HG03575 (cell line): ENCODE data around the gene VAC14.
"Not testable (repeated sequence)": the region's sequence is repeated elsewhere in the genome, so short reads cannot be mapped to it uniquely, and the experiment has no call there.

Experiments used
- ATAC-seq: cut with Tn5 transposase; IDR thresholded peaks from one replicate; pipeline ENCODE4 v1.9.1; 2021; ENCODE audit not compliant: unreplicated experiment, insufficient number of reproducible peaks, low FRiP score; ENCODE audit errors: extremely low read depth

The VAC14 gene

DNA sequence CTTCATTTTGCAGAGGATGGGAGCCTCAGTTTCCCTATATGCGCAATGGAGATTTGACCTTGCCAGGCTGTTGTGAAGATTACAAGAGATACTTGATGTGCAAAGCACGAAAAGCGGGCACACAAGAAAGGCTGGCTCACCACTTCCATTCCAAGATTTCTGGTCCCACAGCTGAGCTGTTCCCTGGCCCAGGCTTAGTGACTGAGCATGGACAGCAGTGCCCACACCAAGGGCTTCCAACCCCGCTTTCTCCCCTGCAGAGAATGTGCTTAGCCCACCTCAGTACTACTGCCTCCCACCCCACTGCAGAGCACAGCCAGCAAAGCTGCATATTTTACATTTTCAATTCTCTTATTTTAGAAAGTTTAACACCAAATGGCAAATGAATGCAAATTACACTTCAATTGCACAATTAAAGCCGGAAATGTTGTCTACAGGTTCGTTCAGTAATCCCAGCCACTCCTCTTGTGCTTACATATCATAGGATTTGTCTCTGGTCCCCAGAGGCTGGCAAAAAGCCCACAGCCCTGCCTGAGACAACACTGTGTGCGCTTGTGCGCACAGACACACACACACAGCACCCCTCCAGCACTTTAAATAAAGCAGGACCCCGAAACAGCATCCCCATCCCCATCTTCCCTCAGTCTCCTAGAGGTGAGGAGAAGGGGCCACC, 51.8 kb downstream of the VAC14 start:
- ATAC-seq, result no peak

DNA sequence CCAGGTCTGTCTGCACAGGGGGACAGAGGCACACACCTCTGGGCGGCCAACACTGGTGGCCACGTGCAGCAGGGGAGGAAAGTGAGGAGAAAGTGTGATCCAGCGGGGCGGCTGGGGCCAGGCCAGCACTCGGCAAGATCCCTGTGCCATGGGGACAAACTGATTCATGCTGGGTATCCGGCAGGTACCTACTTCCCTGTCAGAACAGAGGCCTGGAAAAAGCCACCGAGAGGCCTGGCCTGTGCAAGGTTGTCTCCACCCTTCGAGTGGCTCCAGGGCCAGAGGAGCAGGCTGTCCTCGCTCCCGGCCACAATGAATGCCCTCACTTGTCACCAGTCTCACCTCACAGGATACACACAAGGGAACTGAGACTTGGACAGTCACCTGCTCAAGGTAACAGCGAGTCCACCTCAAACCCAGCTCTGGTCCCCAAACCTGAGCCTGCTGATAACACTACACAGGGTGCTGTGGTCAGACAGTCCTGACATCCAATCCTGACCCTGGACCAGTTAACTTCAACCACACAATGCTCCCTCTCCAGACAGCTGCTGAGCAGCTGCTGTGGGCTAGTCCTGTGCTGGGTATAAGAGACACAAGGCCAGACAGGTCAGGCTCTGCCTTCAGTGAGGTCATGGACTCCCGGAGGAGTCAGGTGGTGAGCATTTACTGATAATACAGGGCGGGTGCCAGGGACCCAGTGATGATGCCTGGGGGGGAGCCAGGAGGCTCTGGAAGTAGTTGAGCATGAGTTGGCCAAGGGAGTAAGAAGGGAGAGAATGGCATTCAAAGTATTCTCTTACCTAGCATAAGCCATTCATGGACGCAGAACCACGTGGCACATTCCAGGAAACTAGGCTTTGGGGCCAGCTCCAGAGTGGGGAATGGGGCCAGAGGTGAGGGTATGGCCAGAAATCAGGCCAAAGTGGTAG, 53.0 kb downstream of the VAC14 start:
- ATAC-seq, result no peak

DNA sequence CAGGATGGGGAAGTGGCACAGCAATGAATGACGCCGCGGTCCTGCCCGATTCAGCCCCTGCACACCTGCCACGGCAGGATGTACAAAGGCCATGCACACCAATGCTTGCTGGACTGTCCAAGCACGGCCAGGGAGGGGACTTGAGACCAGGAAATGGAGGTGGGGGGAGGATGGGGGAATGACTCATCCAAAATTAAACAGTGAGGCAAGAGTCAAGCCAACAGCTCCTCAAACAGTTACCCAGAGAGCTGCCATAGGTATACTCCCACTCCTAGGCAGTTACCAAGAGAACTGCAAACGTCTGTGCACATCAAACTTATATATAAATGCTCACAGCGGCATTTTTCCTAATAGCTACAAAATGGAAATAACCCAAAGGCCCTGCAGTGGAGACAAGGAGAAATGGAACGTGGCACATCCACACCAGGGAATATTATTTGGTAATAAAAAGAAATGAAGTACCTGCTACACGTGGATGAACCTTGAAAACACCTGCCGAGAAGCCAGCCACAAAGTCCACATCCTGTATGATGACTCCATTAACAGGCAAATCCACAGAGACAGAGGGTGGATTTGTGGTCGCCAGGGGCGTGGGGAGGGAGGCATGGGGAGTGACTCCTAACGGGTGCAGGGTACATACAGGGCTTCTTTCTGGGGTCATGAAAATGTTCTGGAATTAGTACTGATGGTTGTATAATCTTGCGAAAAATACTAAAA, 54.1 kb downstream of the VAC14 start:
- ATAC-seq, result no peak

DNA sequence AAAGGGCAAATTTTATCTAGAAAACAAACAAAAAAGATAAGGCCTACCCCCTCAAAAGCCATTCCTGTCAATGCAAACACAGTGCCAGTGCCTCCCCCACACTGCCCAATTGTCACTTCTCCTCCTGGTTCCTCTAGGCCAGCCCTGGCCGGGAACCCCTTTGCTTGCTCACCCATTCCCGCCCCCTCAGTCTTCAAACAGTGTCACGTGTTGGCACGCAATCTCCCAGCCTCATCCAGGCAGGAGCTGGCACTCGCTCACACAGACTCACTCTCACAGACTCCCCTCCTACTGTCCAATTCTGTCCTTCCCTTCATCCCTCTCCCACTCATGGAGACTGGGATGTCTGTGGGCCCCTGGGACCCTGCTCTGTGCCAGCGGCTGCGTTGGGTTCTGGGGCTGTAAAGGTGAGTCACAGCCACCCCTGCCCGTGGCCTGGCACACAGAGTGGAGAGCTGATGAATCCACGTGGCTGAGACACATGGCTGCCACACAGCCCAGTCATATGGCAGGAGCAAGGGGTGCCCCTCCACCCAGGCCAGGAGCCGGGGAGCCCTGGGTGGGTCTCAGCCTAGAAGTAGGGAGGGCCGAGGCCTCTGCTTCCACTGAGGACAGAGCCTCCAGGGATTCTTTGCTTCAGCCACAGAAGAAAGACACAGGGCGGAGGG, 54.8 kb downstream of the VAC14 start:
- ATAC-seq, result no peak

DNA sequence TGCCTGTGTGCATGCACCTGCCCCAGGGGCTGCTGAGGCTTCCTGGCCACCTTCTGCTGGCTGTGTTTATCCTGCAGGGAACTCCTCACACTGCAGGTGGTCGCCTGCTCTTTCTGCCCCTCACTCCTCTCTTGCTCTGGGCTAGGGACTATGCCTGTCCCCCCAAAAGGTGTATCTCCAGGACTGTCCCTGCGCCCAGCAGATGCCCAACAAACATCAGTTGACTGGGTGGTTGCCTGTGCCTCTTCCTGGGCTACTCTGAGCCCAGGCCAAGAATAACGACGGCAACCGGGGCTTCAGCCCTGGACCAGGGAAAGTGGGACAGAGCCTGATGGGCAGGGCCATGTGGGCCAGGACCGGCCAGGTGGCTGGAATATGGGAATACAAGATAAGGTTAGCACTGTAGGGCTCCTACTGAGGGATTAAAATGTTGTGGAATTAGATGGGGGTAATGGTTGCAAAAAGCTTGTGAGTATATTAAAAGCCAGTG, 55.4 kb downstream of the VAC14 start:
- ATAC-seq, result no peak

DNA sequence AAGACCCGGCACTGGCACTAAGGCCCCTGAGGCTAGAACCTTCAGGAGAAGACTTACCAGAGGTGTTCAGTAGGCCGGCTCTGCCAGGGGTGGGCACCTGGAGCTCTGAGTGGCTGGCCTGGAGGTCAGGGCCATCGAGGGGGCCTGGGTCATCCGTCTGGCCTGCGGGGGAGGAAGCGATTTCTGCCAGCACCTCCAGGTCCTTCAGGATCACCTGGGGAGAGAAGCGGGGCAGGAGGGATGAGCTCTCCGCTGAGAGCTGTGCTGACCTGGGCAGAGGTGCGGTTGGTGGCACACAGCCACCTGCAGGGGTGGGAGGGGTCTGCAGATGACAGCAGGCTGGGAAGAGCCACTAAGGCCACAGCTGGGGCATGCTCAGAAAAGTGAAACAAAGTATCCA, 56.6 kb downstream of the VAC14 start:
- no peak for ATAC-seq

DNA sequence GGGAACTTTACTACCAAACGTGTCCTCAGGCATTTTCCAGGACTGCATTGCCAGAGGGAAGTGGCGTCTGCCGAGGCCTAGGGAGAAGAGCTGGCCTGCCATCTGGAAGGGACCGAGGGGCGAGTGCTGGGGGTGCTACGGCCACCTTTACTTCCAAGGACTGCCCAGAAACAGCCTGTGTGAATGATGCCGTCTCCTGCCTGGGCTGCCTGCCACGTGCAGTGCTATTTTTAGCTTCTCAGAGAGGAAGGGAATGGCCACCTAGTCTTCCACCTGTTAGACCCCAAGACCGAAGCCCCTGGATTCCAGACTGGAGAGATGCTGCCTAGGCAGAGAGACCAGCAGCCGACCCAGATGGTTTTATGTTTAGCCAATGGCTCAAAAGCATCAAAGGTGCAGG, 57.2 kb downstream of the VAC14 start:
- no peak for ATAC-seq

DNA sequence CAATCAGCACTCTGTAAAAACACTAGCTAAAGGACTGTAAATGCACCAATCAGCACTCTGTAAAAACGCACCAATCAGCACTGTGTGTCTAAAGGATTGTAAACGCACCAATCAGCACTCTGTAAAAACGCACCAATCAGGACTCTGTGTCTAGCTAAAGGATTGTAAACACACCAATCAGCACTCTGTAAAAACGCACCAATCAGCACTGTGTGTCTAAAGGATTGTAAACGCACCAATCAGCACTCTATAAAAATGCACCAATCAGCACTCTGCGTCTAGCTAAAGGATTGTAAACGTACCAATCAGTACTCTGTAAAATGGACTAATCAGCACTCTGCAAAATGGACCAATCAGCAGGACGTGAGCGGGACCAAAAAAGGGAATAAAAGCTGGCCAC, 58.0 kb downstream of the VAC14 start:
- ATAC-seq, result not testable (repeated sequence)

DNA sequence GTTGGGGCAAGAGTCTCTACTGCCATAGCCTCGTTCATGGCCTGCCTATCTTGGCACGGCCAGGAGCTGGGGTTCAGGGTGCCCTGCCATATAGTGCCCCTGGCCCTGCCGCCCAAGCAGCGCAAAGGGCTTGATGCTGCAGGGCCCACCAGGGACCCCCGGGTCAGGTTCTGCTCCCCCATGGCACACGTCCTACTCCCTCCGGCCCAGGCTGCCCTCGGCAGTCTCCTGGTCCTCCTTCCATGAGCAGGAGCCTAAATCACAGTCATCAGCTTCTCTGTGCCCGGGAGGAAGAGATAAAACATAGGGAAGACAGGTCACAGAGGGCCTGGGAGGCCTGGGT, 59.2 kb downstream of the VAC14 start:
- no peak for ATAC-seq

DNA sequence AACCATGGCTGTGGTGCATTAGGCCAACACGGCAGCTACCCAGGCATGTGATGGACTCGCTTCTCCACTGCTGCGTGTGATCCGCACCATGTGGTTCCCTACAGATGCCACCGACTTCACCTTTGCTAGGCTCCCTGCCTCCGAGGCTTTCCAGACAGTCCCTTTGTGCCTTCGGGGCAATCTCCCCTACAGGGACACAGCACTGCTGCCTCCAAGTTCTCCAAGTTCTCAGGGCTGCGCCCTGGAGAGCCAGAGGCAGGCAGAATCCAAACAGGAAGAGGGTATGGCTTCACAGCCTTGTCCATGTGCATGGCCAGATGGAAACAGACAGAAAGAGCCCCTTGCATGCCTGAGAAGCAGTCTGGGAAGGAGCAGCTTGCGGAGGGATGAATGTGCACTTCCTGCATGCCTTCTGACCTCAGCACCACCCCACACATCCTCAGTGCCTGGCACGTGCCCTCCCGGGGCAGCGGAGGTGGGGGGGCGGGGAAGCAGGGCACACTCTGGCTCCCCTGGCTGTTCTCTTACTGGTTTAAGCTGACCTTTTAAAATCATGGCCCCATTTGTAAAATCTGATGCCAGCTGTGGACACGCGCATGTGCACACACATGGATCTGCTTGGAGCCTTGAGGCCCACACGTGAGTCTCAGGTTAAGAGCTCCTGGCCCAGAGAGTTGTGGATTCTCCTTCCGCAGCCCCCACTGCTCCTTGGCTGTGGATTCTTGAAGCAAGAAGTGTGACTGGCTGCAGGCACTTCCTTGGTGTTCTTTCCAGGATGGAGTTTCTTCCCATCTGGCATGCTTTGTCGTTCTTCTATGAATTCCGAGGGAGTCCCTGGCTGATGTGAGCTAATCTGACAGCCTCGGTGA, 59.8 kb downstream of the VAC14 start:
- no peak for ATAC-seq

DNA sequence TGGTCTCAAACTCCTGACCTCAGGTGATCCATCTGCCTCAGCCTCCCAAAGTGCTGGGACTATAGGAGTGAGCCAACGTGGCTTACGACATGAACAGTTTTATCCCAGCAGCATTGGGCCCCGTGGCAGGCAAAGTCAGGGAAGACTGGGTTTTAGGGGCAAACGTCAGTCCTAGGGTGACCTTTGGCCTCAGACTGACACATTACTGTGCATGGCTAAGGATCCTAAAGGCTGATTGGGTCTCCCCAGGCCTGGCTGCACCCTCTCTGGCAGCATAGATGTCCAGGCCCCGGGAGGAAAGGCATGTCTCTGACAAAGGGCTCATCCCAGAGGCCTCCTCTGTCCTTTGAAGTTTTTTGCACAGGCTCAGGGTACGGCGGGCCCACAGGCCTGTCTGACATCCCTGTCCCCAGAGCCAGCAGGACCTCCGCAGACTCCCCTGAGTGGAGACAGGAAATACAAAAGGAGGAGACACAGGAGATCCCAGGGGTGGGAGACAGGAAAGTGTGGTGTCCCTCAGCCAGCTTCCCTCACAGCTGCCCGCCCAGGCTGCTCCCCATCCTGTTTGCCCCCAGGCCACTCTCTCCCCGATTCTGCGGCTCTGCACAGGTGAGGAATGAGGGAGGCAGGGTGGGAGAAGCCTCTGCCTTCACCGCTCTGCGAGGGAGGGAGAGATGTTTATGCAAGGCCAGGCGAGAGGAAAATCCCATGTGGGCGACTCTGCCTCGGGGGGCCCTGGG, 60.6 kb downstream of the VAC14 start:
- no peak for ATAC-seq

DNA sequence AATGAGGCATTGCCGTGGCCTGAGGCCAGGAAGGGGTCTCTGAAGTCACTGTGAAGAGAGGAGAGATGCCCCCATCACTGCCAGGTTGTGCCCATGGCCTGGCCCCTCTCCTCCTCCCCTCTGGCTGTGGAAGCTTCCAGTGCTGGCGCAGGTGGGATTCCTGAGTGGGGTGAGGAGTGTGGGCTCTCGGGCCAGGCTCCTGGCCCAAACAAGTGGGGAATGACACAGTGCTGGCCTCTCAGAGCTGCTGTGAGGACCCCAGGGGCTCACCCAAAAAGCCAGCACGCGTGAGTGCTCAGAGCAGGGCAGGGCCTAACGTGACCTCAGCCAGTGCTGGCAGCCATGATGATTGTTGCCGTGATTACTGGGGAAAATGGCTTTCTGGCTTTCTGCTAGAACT, 61.6 kb downstream of the VAC14 start:
- ATAC-seq, result no peak

DNA sequence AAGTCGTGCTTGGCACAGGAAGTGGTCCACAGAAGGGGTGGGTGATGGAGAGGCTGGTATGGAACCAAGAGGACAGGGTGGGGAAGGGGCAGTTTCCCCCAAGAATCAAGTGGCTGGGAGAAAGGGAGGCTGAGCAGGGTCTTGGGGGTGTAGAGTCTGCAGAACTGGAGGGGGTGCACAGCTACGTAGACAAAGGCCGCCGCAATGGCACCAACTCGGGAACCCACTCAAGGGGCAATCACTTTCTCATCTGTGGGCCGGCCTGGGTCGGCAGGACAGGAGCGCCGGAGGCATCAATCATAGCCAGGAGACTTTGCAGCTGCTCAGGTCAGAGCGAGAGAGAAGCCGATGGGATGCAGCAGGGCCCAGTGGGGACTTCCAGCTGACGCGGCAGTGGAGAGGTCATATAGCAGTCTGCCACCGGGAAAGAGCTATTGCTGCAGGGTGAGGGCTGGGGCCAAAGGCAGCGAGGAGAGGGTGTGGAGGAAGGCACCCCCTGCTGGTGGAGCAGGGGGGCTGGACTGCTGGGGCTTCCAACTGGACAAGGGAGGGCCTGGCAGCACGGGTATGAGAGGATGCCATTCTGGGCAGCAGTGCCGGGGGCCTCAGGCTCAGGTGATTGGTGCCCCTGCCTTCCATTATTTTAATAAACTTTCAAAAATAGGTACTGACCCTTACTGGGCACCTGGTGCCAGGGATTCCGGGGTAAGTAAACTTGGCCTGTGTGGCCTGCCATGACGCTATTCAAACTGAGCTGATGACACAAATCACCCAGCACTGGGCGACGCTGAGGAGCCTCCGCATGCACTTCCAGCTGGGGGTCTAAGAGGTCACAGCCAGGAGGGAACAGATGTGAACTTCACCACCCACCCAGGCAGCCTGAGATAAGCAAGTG, 62.6 kb downstream of the VAC14 start:
- ATAC-seq, result no peak

DNA sequence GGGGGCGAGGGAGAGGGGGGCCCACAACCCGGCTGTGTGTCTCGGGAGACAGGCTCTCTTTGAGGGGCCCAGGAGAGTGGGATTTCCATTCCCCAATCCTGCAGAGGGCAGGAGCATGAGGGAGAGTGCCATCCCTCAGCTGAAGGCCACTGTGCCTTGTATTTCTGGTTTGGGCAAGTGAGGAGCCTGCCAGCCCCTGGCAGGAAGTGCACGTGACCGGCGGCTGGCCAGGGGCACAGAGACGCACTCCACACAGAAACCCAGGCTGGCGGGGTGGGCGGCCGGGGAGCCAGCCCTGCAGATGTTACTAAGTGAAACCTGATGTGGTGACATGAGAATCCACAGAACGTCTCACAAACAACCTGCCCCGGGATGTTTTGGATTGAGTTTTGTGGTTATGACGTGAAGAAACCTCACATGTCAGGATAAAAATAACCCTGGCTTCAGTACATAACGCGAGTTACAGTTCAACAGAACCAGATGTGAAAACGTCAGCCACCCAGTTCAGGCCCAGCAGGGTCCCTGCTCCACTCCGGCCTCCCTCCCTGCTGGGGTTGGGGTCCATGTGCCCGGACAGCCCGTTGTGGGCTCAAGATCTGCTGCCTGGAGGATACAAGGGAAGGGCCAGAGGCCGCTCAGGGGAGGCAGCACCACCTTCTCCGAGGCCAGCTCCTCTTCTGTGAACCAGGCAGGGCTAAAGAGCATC, 63.4 kb downstream of the VAC14 start:
- ATAC-seq, result peak; percentile 79

DNA sequence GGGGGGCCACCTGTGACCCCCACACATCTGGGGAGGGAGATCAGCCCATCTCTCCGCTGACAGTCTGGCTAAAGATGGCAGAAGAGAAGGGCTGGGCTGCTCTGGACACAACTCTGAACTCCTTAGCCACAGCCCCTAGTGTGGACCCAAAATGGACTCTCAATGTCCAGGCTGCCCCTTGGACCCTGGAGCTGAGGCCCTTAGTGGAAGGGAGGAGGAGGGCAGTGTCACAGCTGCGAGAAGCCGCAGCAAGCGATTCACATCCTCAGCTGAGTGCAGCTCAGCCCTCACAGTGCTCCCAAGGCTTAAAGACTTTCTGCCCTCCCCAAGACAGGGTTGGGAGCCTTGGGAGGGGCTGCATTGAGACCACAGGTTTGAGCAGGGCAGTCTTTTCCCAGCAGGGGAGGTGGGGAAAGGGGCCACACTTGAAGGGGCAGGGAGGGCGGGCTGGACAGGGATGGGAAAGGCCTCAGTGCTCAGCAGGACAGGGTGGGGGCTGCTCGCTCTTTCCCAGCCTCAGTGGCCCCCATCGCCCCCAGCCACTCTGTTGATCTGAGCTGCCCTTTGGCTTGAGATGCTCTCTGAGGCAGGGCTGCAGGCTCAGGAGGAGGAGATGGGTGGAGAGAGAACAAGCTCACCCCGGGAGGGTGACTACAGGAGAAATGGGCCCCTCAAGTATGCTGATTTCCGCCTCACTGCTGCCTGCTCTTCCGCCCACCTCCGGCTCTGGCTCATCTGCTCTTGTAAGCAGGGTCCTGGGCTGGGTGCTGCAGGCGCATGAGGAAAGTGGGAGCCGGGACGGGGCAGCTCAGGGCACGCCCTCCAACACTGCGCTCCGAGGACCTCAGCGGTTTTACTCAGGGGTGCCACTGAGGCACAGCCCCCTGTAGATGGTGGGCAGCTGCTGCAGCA, 64.2 kb downstream of the VAC14 start:
- no peak for ATAC-seq
